ENCODE results near the gene DNAJC12.

Gene DNAJC12

GRCh38 chr10:67776371-67776770, 61.6 kb downstream of the DNAJC12 start:
- Histone ChIP-seq H3K4me1 (ENCODE audit: low read length) (peaks cover 66% of the 10 kb centered on the region), H3K27me3 (ENCODE audit: low read depth, low read length) (no peaks in the 10 kb centered on the region), H3K4me3 (ENCODE audit: low read length) (no peak overlapping the region), H3K4me2 (ENCODE audit: low read length) (no peak overlapping the region), H2AFZ (ENCODE audit: low read depth, low read length) (no peak overlapping the region), H3K79me2 (ENCODE audit: low read length) (no peaks in the 10 kb centered on the region), H4K20me1 (ENCODE audit: insufficient read depth, low read length) (no peaks in the 10 kb centered on the region), H3K36me3 (replicated peaks; ENCODE audit: low read depth, low read length) (no peaks in the 10 kb centered on the region), H3K27ac (ENCODE audit: low read length) (no peak overlapping the region), H3K9me3 (ENCODE audit: insufficient read depth, low read length) (no peaks in the 10 kb centered on the region), H3K9ac (ENCODE audit: low read length) (no peak overlapping the region)
- TF ChIP-seq EZH2phosphoT487 (IDR thresholded peaks at IDR 0.05; ENCODE audit: low read depth) (no peak), CTCF (IDR thresholded peaks at IDR 0.05; ENCODE audit: low read depth, low read length) (no peak)

GRCh38 chr10:67775279-67775678, 62.7 kb downstream of the DNAJC12 start:
- H3K4me2 ChIP-seq (ENCODE audit: low read length), result no peak overlapping the region
- no peak for TF ChIP-seq CTCF (IDR thresholded peaks at IDR 0.05; ENCODE audit: low read depth, low read length)
- no peak overlapping the region for H3K4me3 ChIP-seq (ENCODE audit: low read length)
- no peaks in the 10 kb centered on the region for H3K9me3 ChIP-seq (ENCODE audit: insufficient read depth, low read length)
- H3K27me3 ChIP-seq (ENCODE audit: low read depth, low read length), result no peaks in the 10 kb centered on the region
- no peaks in the 10 kb centered on the region for H3K36me3 ChIP-seq (replicated peaks; ENCODE audit: low read depth, low read length)
- H3K79me2 ChIP-seq (ENCODE audit: low read length), result no peaks in the 10 kb centered on the region
- no peak overlapping the region for H3K9ac ChIP-seq (ENCODE audit: low read length)
- no peak overlapping the region for H2AFZ ChIP-seq (ENCODE audit: low read depth, low read length)
- no peaks in the 10 kb centered on the region for H4K20me1 ChIP-seq (ENCODE audit: insufficient read depth, low read length)
- no peak overlapping the region for H3K27ac ChIP-seq (ENCODE audit: low read length)
- peaks cover 66% of the 10 kb centered on the region for H3K4me1 ChIP-seq (ENCODE audit: low read length)

GRCh38 chr10:67772894-67773511, 65.0 kb downstream of the DNAJC12 start:
- peak overlapping the region; percentile 77 for H3K4me2 ChIP-seq (ENCODE audit: low read length)
- no peaks in the 10 kb centered on the region for H3K27me3 ChIP-seq (ENCODE audit: low read depth, low read length)
- TF ChIP-seq EZH2phosphoT487 (IDR thresholded peaks at IDR 0.05; ENCODE audit: low read depth) (no peak), CTCF (IDR thresholded peaks at IDR 0.05; ENCODE audit: low read depth, low read length) (no peak)
- no peaks in the 10 kb centered on the region for H3K9me3 ChIP-seq (ENCODE audit: insufficient read depth, low read length)
- peak overlapping the region; percentile 54 for H3K9ac ChIP-seq (ENCODE audit: low read length)
- peak overlapping the region; percentile 94 for H3K27ac ChIP-seq (ENCODE audit: low read length)
- peak overlapping the region; percentile 43; the same call in 1 of the 2 replicates for H3K4me3 ChIP-seq (ENCODE audit: low read length)
- H3K4me1 ChIP-seq (ENCODE audit: low read length), result peaks cover 60% of the 10 kb centered on the region
- H4K20me1 ChIP-seq (ENCODE audit: insufficient read depth, low read length), result no peaks in the 10 kb centered on the region
- no peaks in the 10 kb centered on the region for H3K36me3 ChIP-seq (replicated peaks; ENCODE audit: low read depth, low read length)
- no peak overlapping the region; the same call in 1 of the 2 replicates for H2AFZ ChIP-seq (ENCODE audit: low read depth, low read length)
- H3K79me2 ChIP-seq (ENCODE audit: low read length), result no peaks in the 10 kb centered on the region

- Histone ChIP-seq H3K4me1 (ENCODE audit: low read length) (peaks cover 60% of the 10 kb centered on the region), H3K27ac (ENCODE audit: low read length) (peak overlapping the region; percentile 94), H2AFZ (ENCODE audit: low read depth, low read length) (no peak overlapping the region; the same call in 1 of the 2 replicates), H3K79me2 (ENCODE audit: low read length) (no peaks in the 10 kb centered on the region), H4K20me1 (ENCODE audit: insufficient read depth, low read length) (no peaks in the 10 kb centered on the region), H3K4me3 (ENCODE audit: low read length) (peak overlapping the region; percentile 30; the same call in 1 of the 2 replicates), H3K27me3 (ENCODE audit: low read depth, low read length) (no peaks in the 10 kb centered on the region), H3K4me2 (ENCODE audit: low read length) (peak overlapping the region; percentile 77), H3K36me3 (replicated peaks; ENCODE audit: low read depth, low read length) (no peaks in the 10 kb centered on the region), H3K9me3 (ENCODE audit: insufficient read depth, low read length) (no peaks in the 10 kb centered on the region), H3K9ac (ENCODE audit: low read length) (peak overlapping the region; percentile 48)
- TF ChIP-seq EZH2phosphoT487 (IDR thresholded peaks at IDR 0.05; ENCODE audit: low read depth), result no peak
These were observed 65.8 kb downstream of the DNAJC12 start for GRCh38 chr10:67772151-67772550.
